ENCODE data around the gene CD48.

Gene CD48

DNA sequence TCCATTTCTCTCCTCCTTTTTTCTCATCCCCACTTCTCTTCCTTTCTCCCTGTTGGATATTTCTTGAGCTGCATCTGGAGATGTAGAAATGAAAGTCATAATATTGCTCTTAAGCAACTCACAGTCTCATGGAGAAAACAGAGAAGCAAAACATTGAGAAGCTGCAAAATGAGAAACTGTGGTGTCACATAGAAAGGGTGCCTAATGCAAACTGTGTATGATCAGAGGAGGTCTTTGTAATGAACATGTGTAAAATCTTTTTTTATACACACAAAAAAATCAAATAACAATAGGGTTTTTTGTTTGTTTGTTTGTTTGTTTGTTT, 15.7 kb upstream of the CD48 start:
- Histone ChIP-seq H3K4me3 (no peak overlapping the region), H3K27me3 (no peaks in the 10 kb centered on the region), H3K9me3 (no peaks in the 10 kb centered on the region), H3K4me2 (peak overlapping the region; percentile 22; the same call in 1 of the 2 replicates), H3K27ac (no peak overlapping the region), H3K36me3 (no peaks in the 10 kb centered on the region), H3K4me1 (peaks cover 48% of the 10 kb centered on the region), H3K9ac (no peak overlapping the region), H4K20me1 (no peaks in the 10 kb centered on the region)
- TF ChIP-seq Cebpa-rat (IDR thresholded peaks at IDR 0.05) = no peak

DNA sequence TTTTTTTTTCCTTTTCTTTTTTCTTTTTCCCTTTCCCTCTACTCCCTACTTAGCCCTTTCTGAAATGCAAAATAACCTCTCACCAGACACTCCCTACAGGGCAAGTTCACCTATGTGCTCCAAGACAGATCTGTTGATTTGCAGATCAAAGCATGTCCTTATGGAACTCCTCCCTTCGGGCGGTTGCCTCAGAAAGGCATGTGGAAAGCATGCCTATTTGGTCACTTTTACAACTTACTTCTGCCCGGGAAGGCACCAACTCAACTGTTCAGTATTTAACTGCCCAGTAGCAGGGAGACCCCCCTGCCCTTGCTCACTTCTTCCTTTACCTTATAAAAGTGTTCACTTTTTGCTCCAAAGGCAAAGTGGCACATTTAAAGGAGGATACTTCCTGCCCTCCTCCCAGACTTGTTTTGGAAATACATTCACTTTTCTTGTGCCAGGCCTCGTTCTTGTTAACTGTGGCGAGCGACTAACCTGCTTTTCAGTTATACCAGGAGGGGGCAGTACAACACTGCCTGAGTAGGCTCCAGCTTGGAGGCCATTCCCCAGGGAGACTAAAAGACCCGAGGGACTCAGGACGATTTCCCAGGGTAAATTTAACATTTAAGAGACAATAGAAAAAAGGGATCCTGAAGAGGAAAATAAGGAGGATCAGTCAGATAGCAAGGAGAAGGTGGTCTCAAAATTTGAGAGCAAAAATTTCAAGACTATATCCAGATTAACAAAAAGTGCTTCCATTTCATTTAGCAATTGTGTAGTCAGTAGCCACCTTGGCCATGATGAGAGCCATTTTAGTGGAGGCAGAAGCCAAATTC, 15.1 kb upstream of the CD48 start:
- Histone ChIP-seq H3K9ac (no peak overlapping the region), H3K4me3 (no peak overlapping the region), H3K9me3 (no peaks in the 10 kb centered on the region), H3K27ac (no peak overlapping the region), H4K20me1 (no peaks in the 10 kb centered on the region), H3K36me3 (no peaks in the 10 kb centered on the region), H3K4me1 (peaks cover 50% of the 10 kb centered on the region), H3K27me3 (no peaks in the 10 kb centered on the region), H3K4me2 (peak overlapping the region; percentile 22; the same call in 1 of the 2 replicates)
- no peak for TF ChIP-seq Cebpa-rat (IDR thresholded peaks at IDR 0.05)

DNA sequence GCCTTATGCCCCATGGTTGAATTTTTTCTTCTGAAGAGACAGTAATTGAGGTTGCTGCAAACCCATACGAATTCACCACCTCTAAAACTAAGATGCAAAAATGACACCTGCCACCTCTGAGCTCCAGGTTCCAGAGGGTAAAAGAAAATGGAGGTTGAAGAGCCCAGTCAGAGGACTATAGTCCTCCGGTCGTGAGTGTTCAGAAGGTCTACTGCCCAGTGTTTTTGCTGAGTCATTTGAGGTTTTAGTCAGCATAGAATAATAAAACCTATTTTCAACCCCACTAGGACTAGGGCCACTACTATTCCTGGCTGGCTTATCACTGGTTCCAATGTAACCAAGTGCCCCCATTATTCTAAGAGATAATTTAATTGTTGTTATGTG, 14.5 kb upstream of the CD48 start:
- H3K4me1 ChIP-seq = peaks cover 50% of the 10 kb centered on the region
- no peaks in the 10 kb centered on the region for H4K20me1 ChIP-seq
- no peak overlapping the region for H3K9ac ChIP-seq
- H3K27ac ChIP-seq = no peak overlapping the region
- H3K9me3 ChIP-seq = no peaks in the 10 kb centered on the region
- no peak overlapping the region for H3K4me3 ChIP-seq
- no peak for TF ChIP-seq Cebpa-rat (IDR thresholded peaks at IDR 0.05)
- H3K4me2 ChIP-seq = 0 out of 2 replicates have a peak overlapping the region, but pooled peaks have one; percentile 22
- no peaks in the 10 kb centered on the region for H3K36me3 ChIP-seq
- H3K27me3 ChIP-seq = no peaks in the 10 kb centered on the region

DNA sequence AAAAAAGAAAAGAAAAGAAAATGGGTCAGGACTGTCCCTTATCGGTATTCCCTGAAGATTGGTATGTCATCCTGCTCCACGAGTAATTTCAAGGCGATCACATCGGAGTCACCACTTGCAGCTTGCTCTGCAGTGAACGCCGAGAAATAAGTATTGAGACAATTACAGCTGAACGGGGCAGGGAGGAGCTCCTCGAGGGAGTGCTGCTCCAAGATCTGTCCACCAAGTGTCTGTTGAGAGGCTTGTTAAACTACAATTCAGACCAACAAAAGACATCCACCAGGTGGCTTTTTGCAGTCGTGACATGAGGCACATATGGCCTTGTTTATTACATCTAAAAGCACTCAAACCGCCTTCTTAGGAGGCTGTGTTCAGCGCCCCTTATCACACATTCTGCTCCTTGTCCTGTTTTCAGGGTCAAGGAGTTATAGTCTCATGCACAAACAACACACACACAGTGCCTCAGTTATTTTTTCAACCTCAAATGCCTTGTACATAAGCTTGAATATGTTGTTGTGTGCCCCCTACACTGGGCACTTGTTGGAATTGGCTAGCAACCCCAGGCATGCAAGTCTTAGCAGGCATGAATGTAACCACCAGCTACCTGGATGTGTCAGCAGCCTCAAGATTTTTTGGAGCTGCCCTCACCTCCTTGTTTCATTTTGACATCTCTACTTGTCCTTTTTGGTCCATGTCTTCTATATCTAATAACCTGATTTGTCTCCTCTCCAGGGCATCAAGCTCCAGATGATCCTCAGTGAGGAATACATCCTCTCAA, 13.0 kb upstream of the CD48 start:
- no peak for TF ChIP-seq Cebpa-rat (IDR thresholded peaks at IDR 0.05)
- Histone ChIP-seq H3K9ac (no peak overlapping the region), H4K20me1 (no peaks in the 10 kb centered on the region), H3K27me3 (no peaks in the 10 kb centered on the region), H3K4me1 (peaks cover 56% of the 10 kb centered on the region), H3K36me3 (no peaks in the 10 kb centered on the region), H3K4me3 (no peak overlapping the region), H3K27ac (no peak overlapping the region), H3K9me3 (no peaks in the 10 kb centered on the region), H3K4me2 (peak overlapping the region; percentile 20)

DNA sequence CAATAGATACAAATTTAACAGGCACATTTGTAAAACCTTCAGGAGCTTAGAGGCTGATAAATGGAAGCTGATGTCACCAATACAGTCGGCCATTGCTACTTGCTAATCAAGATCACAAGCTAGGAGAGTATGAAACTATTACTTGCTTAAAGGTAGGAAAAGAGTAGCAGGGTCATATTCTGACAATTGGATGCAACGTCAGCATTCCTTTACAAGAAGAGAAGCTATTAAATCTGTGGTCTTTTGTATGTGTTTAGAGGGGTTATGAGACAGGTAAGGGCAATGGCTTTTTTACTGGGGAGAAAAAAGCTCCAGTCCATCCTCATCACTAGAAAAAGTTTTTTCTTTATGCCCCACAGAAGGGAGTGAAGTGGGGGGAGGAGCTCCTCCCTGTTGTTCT, 11.7 kb upstream of the CD48 start:
- Histone ChIP-seq H3K27me3 (no peaks in the 10 kb centered on the region), H3K27ac (no peak overlapping the region), H3K36me3 (no peaks in the 10 kb centered on the region), H3K4me1 (peaks cover 56% of the 10 kb centered on the region), H3K4me2 (peak overlapping the region; percentile 48), H3K9ac (no peak overlapping the region), H4K20me1 (no peaks in the 10 kb centered on the region), H3K4me3 (no peak overlapping the region), H3K9me3 (no peaks in the 10 kb centered on the region)
- no peak for TF ChIP-seq Cebpa-rat (IDR thresholded peaks at IDR 0.05)

DNA sequence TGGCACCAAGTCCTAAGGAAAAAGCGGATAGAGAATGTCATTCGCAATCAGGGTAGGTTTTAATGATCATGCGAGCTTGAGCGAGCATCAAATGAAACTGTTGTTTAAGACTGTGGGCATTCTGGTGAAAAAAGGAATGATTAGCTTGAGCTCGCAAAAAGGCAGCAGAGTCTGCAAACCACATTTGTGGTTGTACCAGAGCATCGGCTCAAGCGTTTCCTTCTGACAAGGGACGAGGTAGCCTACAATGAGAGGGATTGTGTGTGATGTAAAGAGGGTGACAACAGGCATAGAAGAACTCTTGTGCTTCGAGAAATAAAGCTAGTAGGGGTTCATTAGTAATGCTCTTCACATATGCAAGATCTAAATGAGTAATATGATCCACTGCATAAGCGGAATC, 11.1 kb upstream of the CD48 start:
- TF ChIP-seq Cebpa-rat (IDR thresholded peaks at IDR 0.05) = no peak
- Histone ChIP-seq H3K4me3 (no peak overlapping the region), H3K9ac (no peak overlapping the region), H3K36me3 (no peaks in the 10 kb centered on the region), H3K4me2 (peak overlapping the region; percentile 48), H4K20me1 (no peaks in the 10 kb centered on the region), H3K27ac (no peak overlapping the region), H3K9me3 (no peaks in the 10 kb centered on the region), H3K27me3 (no peaks in the 10 kb centered on the region), H3K4me1 (peaks cover 56% of the 10 kb centered on the region)

DNA sequence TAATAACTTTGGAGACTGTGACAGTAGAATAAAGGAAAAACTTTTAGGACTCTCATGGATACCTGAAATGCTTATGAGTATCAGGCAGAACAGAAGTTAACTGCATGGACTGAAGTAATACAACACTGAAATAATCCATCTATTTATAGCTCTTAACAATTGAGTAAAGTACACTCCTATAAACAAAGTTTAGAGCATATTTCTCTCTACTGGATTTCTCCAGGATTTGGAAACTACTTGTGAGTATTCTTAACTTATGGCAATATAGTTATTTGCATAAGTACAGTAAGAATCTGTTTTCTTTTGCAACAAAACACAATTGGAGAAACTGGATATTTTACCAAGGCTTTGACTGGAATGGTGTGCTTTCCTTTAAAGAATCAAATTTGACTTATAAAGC, 9.9 kb upstream of the CD48 start:
- no peak overlapping the region for H3K27ac ChIP-seq
- no peaks in the 10 kb centered on the region for H3K9me3 ChIP-seq
- no peaks in the 10 kb centered on the region for H4K20me1 ChIP-seq
- no peak overlapping the region for H3K9ac ChIP-seq
- no peak overlapping the region for H3K4me2 ChIP-seq
- peaks cover 47% of the 10 kb centered on the region for H3K4me1 ChIP-seq
- no peak overlapping the region for H3K4me3 ChIP-seq
- no peaks in the 10 kb centered on the region for H3K36me3 ChIP-seq
- no peaks in the 10 kb centered on the region for H3K27me3 ChIP-seq
- no peak for TF ChIP-seq Cebpa-rat (IDR thresholded peaks at IDR 0.05)

DNA sequence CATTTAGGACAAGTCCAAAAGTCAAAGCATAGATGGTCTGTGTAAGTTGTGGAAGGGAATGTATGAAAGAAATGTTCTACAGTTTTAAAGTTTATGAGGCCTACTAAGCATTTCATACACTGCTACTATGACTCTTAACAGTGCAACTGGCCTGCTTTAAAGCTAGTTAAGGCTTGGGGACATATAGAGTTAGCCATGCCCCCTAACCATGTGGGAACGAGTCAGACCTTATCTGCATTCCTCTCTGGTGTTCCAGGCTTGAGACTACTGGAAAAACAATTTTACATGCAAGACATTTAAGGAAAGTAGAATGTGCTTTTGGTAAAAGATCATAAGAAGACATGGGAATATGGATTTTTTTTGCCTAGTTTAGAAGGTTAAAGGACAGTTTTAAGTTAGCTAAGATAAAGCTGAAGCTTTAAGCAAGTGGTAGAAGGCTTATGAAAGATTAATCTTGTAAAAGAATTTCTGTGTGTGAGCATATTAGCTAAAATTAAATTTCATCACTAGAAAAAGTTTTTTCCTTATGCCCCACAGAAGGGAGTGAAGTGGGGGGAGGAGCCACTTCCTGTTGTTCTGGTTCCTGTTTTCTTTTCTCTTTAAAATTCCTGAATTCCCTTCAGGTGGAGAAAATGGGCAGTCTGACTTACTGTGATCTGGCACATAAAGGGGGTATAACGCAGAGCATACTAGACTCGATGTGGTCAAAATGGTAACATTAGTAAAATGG, 8.9 kb upstream of the CD48 start:
- no peak overlapping the region for H3K4me3 ChIP-seq
- H3K27ac ChIP-seq = no peak overlapping the region
- no peaks in the 10 kb centered on the region for H3K36me3 ChIP-seq
- no peaks in the 10 kb centered on the region for H4K20me1 ChIP-seq
- no peaks in the 10 kb centered on the region for H3K9me3 ChIP-seq
- peak overlapping the region; percentile 10; the same call in 1 of the 2 replicates for H3K4me2 ChIP-seq
- TF ChIP-seq Cebpa-rat (IDR thresholded peaks at IDR 0.05) = no peak
- no peaks in the 10 kb centered on the region for H3K27me3 ChIP-seq
- no peak overlapping the region for H3K9ac ChIP-seq
- H3K4me1 ChIP-seq = peaks cover 40% of the 10 kb centered on the region

DNA sequence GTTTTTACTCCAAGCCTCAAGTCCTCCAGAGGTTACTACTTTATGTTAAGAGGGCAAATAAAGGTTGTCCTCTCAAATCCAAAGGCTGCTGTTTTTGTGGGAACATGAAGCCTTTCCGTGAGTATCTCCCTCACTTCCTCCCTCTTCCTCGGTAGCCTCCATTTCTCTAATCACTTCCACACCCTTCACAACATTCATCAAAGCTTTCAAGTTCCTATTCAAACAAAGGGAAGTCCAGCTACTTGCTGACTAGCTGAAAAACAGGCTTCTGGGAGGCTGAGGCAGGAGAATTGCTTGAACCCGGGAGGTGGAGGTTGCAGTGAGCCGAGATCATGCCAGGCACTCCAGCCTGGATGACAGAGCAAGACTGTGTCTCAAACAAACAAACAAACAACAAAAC, 6.6 kb upstream of the CD48 start:
- H3K4me3 ChIP-seq = no peak overlapping the region
- no peak overlapping the region for H3K4me2 ChIP-seq
- H3K36me3 ChIP-seq = no peaks in the 10 kb centered on the region
- H3K9ac ChIP-seq = no peak overlapping the region
- no peaks in the 10 kb centered on the region for H4K20me1 ChIP-seq
- TF ChIP-seq Cebpa-rat (IDR thresholded peaks at IDR 0.05) = no peak
- no peak overlapping the region for H3K27ac ChIP-seq
- peaks cover 25% of the 10 kb centered on the region for H3K4me1 ChIP-seq
- no peaks in the 10 kb centered on the region for H3K9me3 ChIP-seq
- no peaks in the 10 kb centered on the region for H3K27me3 ChIP-seq

DNA sequence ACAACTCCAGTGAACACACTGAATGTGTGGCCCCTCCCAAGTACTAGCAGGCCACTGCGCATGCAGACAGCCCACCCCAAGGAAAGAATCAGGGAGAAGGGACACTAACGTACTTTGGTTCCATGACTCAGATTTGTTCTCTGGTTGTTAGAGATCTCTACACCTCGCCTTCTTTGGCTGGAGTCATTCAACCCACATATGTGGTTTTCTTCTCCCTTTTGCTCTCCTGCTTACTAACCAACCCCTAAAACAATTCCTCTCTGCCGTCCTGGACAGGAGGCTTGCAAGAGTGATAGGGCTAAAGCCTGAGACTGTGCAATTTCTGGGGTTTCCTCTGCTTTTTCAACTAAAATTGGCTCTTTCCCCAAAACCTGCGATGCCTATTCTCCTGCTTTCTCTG, 5.7 kb upstream of the CD48 start:
- no peaks in the 10 kb centered on the region for H3K27me3 ChIP-seq
- no peak for TF ChIP-seq Cebpa-rat (IDR thresholded peaks at IDR 0.05)
- H3K4me3 ChIP-seq = no peak overlapping the region
- no peak overlapping the region for H3K4me2 ChIP-seq
- H3K36me3 ChIP-seq = no peaks in the 10 kb centered on the region
- no peaks in the 10 kb centered on the region for H4K20me1 ChIP-seq
- no peaks in the 10 kb centered on the region for H3K9me3 ChIP-seq
- no peak overlapping the region for H3K27ac ChIP-seq
- H3K4me1 ChIP-seq = peaks cover 25% of the 10 kb centered on the region
- H3K9ac ChIP-seq = no peak overlapping the region
